Bronchial epithelial cell (primary cell): ENCODE results near the gene CLSTN2. TPM values are rescaled to one million over a fixed set of nuclear protein-coding genes. Genes with fewer than 3 reads are reported as not detected.

Experiments used
- DNase-seq: peaks from one replicate; pipeline ENCODE4 v3.0.0-alpha.2; 2010; ENCODE audit warnings: low read depth
- FAIRE-seq: peaks from 2 replicates; lab custom pipeline; 2011; peaks lifted over from hg19 to GRCh38; lab: Jason Lieb, UNC
- H3K27me3 ChIP-seq: 2 replicates; pipeline ENCODE4 v1.5.1; 2011; ENCODE audit warnings: low read length; ENCODE audit not compliant: control insufficient read depth, insufficient read depth
- H3K36me3 ChIP-seq: 2 replicates; pipeline ENCODE4 v1.5.1; 2011; ENCODE audit warnings: low read length; ENCODE audit not compliant: control insufficient read depth, insufficient read depth
- H3K4me3 ChIP-seq: 2 replicates; pipeline ENCODE4 v1.5.1; 2011; ENCODE audit warnings: mild to moderate bottlenecking, low read depth, low read length, control low read depth
- CTCF ChIP-seq: IDR thresholded peaks from 2 replicates; pipeline ENCODE4 v1.5.1; 2011; ENCODE audit warnings: mild to moderate bottlenecking, moderate library complexity, low read length, control low read depth, inconsistent platforms; ENCODE audit not compliant: insufficient read depth, severe bottlenecking
- total RNA-seq: library from RNA; depleted of rRNA; stranded (reverse); fragments of >200 nt; gene quantifications from 2 replicates; pipeline ENCODE4 v1.2.1, GENCODE V29; 2014

The CLSTN2 gene
- total RNA-seq, 1 donor from 2014 or later: 0.26 TPM

- no peak for DNase-seq
- Histone ChIP-seq H3K36me3 (no peaks in the 10 kb centered on the region), H3K27me3 (no peaks in the 10 kb centered on the region), H3K4me3 (no peak overlapping the region)
- no peak for TF ChIP-seq CTCF
- FAIRE-seq: no peak
These were observed 462.9 kb downstream of the CLSTN2 start for GRCh38 chr3:140397847-140398246.

- Histone ChIP-seq H3K36me3 (no peaks in the 10 kb centered on the region), H3K4me3 (no peak overlapping the region), H3K27me3 (no peaks in the 10 kb centered on the region)
- no peak for TF ChIP-seq CTCF
- FAIRE-seq (no peak), DNase-seq (no peak)
These were observed 463.4 kb downstream of the CLSTN2 start for GRCh38 chr3:140398387-140398786.

GRCh38 chr3:140399871-140400270 lies 464.9 kb downstream of the CLSTN2 start:
- FAIRE-seq (no peak), DNase-seq (peak; percentile 71)
- TF ChIP-seq CTCF: no peak
- H3K27me3 ChIP-seq: no peaks in the 10 kb centered on the region
- no peaks in the 10 kb centered on the region for H3K36me3 ChIP-seq
- H3K4me3 ChIP-seq: no peak overlapping the region

DNA sequence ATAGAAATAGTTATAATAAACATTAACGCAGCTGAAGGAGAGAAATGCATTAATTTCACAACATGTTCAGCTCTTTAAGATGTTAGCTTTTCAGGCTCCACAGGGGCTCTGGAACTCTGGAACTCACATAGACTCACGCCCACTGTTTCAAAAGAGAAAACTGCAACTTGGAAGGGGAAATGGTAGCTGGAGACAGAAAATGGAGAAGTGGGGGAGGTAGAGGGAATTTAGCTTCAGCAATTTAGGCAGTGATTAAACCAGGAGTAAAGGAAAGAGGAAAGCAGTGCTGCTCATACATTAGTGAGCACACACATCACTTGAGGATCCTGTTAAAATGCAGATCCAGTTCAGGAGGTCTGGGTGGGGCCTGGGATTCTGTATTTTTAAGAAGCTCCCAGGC lies 468.1 kb downstream of the CLSTN2 start:
- no peak for DNase-seq
- Histone ChIP-seq H3K36me3 (no peaks in the 10 kb centered on the region), H3K4me3 (no peak overlapping the region), H3K27me3 (no peaks in the 10 kb centered on the region)
- FAIRE-seq: no peak
- no peak for TF ChIP-seq CTCF

DNA sequence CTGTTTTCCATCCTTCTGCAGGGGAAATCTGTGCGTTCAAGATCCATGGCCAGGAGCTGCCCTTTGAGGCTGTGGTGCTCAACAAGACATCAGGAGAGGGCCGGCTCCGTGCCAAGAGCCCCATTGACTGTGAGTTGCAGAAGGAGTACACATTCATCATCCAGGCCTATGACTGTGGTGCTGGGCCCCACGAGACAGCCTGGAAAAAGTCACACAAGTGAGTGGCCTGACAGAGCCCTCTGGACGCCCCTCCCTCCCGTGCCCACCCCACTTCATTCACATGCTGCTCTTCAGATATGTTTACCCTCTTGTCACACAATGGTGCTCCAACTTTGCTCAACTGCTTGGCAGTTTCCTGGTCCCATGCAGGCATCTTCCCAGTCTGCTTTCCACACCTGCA lies 468.6 kb downstream of the CLSTN2 start:
- H3K4me3 ChIP-seq: no peak overlapping the region
- H3K36me3 ChIP-seq: no peaks in the 10 kb centered on the region
- FAIRE-seq (no peak), DNase-seq (no peak)
- TF ChIP-seq CTCF: no peak
- H3K27me3 ChIP-seq: no peaks in the 10 kb centered on the region

DNA sequence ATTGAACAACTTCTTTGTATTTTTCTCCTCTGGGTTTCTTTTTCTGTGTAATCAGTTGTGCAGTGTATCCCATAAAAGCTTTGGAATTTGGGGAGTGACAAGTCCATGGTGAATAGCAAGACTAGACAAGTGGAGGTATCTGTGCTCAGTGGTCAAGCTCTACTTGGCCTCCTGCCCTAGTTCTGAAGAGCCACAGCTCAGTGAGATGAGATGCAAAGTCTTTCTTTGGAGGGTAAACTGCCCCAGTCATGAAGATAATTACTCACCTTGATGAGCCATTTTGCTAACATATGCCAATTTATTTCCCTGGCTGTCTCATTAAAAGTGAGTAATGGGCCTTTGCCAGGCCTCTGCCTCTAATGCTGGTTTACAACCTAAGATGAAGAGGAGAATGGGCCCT lies 471.7 kb downstream of the CLSTN2 start:
- peak; percentile 28 for FAIRE-seq
- no peak for TF ChIP-seq CTCF
- Histone ChIP-seq H3K27me3 (no peaks in the 10 kb centered on the region), H3K4me3 (no peak overlapping the region), H3K36me3 (no peaks in the 10 kb centered on the region)
- peak; percentile 95 for DNase-seq
